WI38 (cell line): ENCODE measurements around the gene STRC.
"Not testable (repeated sequence)": the region's sequence is repeated elsewhere in the genome, so short reads cannot be mapped to it uniquely, and the experiment has no call there.

Source experiments
- H3K4me3 ChIP-seq: 2 replicates; pipeline ENCODE4 v1.5.1; 2011; ENCODE audit warnings: low read depth, mild to moderate bottlenecking, control low read depth, low read length
- CTCF ChIP-seq: IDR thresholded peaks from 2 replicates; pipeline ENCODE4 v1.5.1; 2012; ENCODE audit warnings: low read depth, mild to moderate bottlenecking, control low read depth, low read length

STRC gene

DNA sequence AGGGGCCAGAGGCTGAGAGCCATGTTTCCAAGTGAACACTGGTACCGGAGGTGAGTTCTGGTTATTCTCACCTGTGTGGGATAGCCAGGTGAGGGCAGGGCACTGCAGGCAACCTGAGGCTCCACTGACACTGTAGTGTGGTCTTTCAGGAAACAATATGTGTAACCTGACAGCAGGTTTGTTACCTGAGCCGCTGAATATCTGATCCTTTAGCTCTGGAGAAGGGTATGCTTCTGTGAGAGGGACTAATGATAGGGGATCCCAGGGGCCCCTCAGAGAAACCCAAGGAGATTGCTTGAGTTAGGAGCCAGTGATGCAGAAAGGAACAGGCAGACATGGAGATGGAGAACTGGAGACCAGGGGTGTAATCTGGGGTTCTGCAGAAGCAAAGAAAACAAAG, at the start of gene STRC:
TSS of gene STRC (minus strand) at position 101 of the 400 bp plus-strand sequence. CDS start at position 23, 78 bp downstream.
- not testable (repeated sequence) for H3K4me3 ChIP-seq

DNA sequence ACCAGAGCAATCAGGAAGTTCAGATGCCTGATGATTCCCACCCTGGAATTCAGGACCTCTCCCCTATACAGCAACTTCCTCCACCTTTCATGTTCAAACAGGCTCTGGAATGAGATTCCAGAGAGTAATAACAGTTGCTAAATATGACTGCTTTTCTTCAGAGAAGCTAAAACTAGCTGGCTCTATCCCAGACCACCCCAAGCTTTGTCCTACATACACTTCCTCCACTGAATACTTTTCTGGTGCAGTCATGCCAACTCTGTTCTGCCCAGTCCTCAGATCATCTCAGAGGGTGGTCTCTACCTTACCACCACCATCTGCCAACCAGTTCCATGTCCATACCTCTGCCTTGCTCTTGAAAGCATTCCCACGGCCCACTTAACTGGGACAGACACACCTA, 47.6 kb upstream of the STRC start:
- not testable (repeated sequence) for H3K4me3 ChIP-seq

GRCh38 chr15:43663333-43663732, 44.7 kb upstream of the STRC start:
- H3K4me3 ChIP-seq = not testable (repeated sequence)

DNA sequence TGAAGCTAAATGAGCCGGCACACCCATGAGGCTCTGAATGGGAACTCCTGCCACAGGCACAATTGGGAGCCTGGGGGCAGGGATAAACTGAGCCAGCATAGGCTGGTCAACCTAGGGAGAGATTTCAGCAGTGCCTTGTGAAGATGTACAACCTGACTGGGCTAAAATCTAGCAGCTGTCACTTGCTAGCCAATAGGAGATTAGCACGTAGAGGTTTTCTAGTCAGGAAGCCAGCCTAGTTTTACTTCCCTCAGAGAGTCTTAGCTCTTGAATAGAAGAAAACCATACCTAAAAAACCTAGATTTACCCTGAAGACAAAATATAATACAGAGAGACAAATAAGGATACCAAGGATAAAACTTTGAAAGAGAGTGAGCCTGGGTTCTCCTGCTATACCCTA, 43.7 kb upstream of the STRC start:
- H3K4me3 ChIP-seq = not testable (repeated sequence)

DNA sequence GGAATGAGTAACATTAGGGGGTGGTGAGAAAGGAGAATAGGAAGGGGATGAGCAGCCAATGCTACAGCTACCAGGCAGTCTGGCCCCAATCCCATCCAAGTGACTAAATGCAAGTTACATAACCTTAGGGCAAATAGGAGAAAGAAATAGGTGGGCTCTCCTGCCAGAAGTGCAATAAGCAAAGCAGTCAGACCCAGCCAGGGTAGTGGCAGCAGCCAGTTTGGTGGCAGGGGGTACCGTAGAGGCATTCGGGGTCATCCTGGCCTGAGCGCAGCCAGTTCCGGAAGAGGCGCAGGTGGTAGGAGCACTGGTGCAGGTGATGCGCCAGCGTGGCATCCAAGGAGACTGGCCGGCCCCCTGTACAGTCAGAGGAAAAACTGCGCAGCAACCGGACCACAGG, 41.1 kb upstream of the STRC start:
- not testable (repeated sequence) for H3K4me3 ChIP-seq

GRCh38 chr15:43649430-43649926, 30.9 kb upstream of the STRC start:
- H3K4me3 ChIP-seq = not testable (repeated sequence)

- TF ChIP-seq CTCF = no peak
- H3K4me3 ChIP-seq = no peak within 1 kb of the TSS
These were observed 30.2 kb upstream of the STRC start, which contains the start of gene CATSPER2 for GRCh38 chr15:43648649-43649429. Gene CATSPER2 (minus strand): TSS chr15:43648844. CDS start chr15:43648061, 783 bp downstream.

DNA sequence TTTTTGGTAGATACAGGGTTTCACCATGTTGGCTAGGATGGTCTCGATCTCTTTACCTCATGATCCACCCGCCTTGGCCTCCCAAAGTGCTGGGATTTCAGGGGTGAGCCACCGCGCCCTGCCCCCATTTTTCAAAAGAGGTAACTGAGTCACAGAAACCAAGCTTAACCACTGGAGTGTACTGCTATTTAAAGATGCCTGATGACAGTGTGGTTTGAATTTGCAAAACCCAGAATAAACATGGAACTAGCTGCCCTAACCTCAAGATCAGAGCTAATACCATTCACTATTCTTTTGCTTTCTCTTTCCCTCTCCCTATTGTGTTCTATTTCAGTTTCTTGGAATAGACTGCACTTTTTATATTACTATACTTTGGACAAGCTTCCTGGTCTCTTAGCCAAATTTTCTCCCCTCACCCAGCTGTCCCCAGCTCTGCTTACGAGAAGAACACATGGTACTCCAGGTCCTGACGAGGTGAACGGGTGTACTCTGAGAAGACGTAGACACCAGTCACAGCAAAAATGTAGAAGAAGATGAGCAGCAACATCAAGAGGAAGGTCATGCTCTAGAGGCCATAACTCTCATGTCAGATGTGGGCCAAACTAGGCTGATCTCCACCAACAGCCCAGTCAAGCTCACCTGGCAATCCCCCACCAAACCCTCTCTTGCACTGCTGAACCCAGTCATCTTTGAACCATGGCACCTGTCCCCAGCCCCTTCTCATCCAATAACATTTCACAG, 20.0 kb upstream of the STRC start:
- not testable (repeated sequence) for H3K4me3 ChIP-seq

GRCh38 chr15:43626937-43627336, 8.3 kb upstream of the STRC start:
- not testable (repeated sequence) for H3K4me3 ChIP-seq

GRCh38 chr15:43625106-43625505, 6.5 kb upstream of the STRC start:
- TF ChIP-seq CTCF = no peak
- no peak overlapping the region for H3K4me3 ChIP-seq

- not testable (repeated sequence) for H3K4me3 ChIP-seq
These were observed 3.6 kb upstream of the STRC start for GRCh38 chr15:43622068-43622799.

GRCh38 chr15:43617750-43618149, 850 bp downstream of the STRC start:
- not testable (repeated sequence) for H3K4me3 ChIP-seq

DNA sequence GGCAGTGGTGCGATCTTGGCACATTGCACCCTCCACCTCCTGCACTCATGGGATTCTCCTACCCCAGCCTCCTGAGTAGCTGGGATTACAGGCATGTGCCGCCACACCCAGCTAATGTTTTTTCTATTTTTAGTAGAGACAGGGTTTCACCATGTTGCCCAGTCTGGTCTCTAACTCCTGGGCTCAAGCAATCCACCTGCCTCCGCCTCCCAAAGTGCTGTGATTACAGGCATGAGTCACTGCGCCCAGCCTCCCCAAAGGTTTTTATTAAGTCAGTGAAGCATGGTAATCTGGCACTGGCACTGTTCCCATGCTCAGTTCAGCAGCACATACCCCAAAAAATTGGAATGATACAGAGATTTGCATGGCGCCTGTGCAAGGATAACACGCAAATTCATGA, 16.4 kb downstream of the STRC start:
- H3K4me3 ChIP-seq = not testable (repeated sequence)

GRCh38 chr15:43600200-43600599, 18.4 kb downstream of the STRC start:
- not testable (repeated sequence) for H3K4me3 ChIP-seq

GRCh38 chr15:43599131-43599530, 19.5 kb downstream of the STRC start:
- H3K4me3 ChIP-seq = not testable (repeated sequence)

- H3K4me3 ChIP-seq = not testable (repeated sequence)
These were observed 25.0 kb downstream of the STRC start, which contains the start of gene CKMT1B for GRCh38 chr15:43593328-43594190. Gene CKMT1B (plus strand): TSS chr15:43594027. CDS start chr15:43594219, 192 bp downstream.

DNA sequence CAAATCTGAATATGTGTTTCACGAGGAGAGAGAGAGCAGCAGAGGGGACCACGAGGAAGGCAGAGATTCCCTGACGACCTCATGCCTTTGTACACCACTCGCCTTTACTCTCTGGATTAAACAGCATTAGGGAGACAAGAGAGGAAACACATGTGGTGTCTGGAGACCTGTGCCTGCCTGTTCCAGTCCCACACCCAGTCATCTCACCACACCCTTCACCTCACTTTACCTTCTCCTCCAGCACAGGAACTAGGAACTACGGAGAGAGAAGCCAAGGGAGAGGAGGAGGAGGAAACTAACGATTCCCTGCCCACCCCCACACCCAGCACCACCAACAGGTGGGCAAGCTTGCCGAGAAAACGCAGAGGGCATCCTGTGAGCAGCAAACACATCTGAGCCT, 25.8 kb downstream of the STRC start:
- not testable (repeated sequence) for H3K4me3 ChIP-seq
